Measurements from ENCODE around the gene THEMIS.

Gene THEMIS

GRCh38 chr6:127880429-127880828, 20.4 kb downstream of the THEMIS start:
- TF ChIP-seq, protein P1, sequence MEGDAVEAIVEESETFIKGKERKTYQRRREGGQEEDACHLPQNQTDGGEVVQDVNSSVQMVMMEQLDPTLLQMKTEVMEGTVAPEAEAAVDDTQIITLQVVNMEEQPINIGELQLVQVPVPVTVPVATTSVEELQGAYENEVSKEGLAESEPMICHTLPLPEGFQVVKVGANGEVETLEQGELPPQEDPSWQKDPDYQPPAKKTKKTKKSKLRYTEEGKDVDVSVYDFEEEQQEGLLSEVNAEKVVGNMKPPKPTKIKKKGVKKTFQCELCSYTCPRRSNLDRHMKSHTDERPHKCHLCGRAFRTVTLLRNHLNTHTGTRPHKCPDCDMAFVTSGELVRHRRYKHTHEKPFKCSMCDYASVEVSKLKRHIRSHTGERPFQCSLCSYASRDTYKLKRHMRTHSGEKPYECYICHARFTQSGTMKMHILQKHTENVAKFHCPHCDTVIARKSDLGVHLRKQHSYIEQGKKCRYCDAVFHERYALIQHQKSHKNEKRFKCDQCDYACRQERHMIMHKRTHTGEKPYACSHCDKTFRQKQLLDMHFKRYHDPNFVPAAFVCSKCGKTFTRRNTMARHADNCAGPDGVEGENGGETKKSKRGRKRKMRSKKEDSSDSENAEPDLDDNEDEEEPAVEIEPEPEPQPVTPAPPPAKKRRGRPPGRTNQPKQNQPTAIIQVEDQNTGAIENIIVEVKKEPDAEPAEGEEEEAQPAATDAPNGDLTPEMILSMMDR (IDR thresholded peaks at IDR 0.05; ENCODE audit: low read depth, low read length), result no peak
- no peak for DNase-seq (ENCODE audit: low read depth in 2 of 2)
- H3K4me3 ChIP-seq (replicated peaks in 1 of 2; ENCODE audit: low read depth in 2 of 2, low read length in 2 of 2), result no peak overlapping the region

- TF ChIP-seq, protein P1 (IDR thresholded peaks at IDR 0.05; ENCODE audit: low read depth, low read length), result no peak
- no peak overlapping the region for H3K4me3 ChIP-seq (replicated peaks in 1 of 2; ENCODE audit: low read depth in 2 of 2, low read length in 2 of 2)
- peak; percentile 18 to 21 for DNase-seq (ENCODE audit: low read depth in 2 of 2)
Observed at GRCh38 chr6:127879685-127880084, 21.2 kb downstream of the THEMIS start.

DNA sequence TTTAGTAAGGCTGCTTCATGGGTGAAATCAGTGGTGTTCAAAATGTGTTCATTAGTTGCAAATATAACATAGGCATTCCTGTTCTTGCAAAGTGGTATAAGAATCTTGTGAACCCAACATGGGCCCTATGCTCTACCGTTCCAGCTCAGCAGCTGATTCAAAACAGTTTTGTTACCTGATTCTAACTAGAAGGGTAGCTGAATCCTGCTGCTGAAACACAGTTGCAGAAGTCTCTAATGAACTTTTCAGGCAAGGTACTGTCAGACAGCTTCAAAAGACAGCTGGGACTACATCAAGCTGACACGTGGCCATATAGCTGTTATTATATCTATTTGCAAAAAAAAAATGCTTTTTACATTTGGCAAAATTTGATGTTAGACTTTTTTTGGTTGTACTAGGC, 22.7 kb downstream of the THEMIS start:
- H3K4me3 ChIP-seq (replicated peaks in 1 of 2; ENCODE audit: low read depth in 2 of 2, low read length in 2 of 2), result no peak overlapping the region
- TF ChIP-seq, protein P1 (IDR thresholded peaks at IDR 0.05; ENCODE audit: low read depth, low read length), result no peak
- DNase-seq (ENCODE audit: low read depth in 2 of 2), result no peak

DNA sequence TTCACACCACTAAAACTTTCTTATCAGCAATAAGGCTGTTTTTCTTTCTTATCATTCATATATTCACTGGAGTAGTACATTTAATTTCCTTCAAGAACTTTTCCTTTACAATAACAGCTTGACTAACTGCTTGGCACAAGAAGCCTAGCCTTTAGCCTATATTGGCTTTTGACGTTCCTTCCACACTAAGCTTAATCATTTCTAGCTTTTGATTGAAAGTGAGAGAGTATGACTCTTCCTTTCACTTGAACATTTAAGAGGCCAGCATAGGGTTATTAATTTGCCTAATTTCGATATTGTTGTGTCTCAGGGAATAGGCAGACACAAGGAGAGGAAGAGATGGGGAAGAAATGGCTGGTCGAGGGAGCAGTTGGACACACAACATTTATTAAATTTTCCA, 23.6 kb downstream of the THEMIS start:
- DNase-seq (ENCODE audit: low read depth in 2 of 2), result no peak
- TF ChIP-seq, protein P1 (IDR thresholded peaks at IDR 0.05; ENCODE audit: low read depth, low read length), result no peak
- H3K4me3 ChIP-seq (replicated peaks in 1 of 2; ENCODE audit: low read depth in 2 of 2, low read length in 2 of 2), result no peak overlapping the region

DNA sequence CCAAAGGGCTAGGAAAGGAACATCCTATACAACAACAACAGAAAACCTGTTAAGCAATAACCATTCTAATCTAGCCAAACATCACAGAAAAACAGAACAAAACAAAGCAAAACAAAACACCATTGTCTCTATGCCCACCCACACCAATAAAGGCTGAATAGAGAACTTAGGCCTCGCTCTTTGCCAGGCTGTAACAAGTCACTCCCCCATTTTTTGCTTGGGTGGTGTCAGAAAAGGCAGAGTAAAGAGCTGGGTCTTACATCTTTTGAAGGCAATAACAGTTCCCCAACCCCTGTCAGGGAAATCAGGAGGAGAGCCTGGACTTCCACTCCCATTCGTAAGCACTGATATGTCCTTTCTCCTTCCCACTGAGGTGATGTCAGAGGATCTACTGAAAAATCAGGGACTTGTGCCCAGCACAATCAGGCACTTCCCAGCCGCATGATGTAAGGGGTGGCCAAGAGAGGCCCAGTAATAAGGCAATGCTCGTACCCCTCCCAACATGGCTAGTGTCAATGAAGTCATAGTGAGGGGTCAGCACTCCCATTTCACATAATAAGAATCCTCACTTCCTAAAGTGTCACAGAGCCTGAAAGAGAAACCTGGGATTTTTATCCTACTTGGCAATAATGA, 31.0 kb downstream of the THEMIS start:
- H3K4me3 ChIP-seq (replicated peaks in 1 of 2; ENCODE audit: low read depth in 2 of 2, low read length in 2 of 2), result no peak overlapping the region
- TF ChIP-seq, protein P1 (IDR thresholded peaks at IDR 0.05; ENCODE audit: low read depth, low read length), result no peak
- DNase-seq (ENCODE audit: low read depth in 2 of 2), result no peak

GRCh38 chr6:127869183-127869582, 31.7 kb downstream of the THEMIS start:
- TF ChIP-seq, protein P1 (IDR thresholded peaks at IDR 0.05; ENCODE audit: low read depth, low read length), result no peak
- H3K4me3 ChIP-seq (replicated peaks in 1 of 2; ENCODE audit: low read depth in 2 of 2, low read length in 2 of 2), result no peak overlapping the region
- no peak for DNase-seq (ENCODE audit: low read depth in 2 of 2)

DNA sequence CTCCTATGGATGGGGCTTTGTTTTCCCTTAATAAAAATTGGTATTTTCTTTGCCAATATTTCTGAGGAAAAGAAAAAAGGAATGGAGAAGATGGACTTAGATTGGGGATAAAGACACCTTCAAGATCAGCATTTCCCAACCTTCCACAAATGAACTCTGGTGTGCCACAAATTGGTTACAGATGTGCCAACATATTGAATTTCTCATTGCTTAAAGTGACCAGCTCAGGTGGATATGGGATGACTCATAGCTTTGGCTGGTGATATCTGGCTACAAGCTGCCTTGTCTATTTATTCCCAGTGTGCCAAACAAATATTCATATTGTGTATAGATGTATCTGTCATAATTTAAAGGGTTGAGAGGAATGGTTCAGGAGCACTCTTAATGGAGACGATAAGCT, 32.5 kb downstream of the THEMIS start:
- H3K4me3 ChIP-seq (replicated peaks in 1 of 2; ENCODE audit: low read depth in 2 of 2, low read length in 2 of 2), result no peak overlapping the region
- TF ChIP-seq, protein P1 (IDR thresholded peaks at IDR 0.05; ENCODE audit: low read depth, low read length), result no peak
- DNase-seq (ENCODE audit: low read depth in 2 of 2), result no peak

All from cardiac fibroblast (primary cell).